T1000 (cell line): Measurements from ENCODE around the gene EEF1A2.

Source experiments
- DNase-seq: peaks from one replicate; lab custom pipeline; 2025; ENCODE audit warnings: mixed read lengths; lab: John Stamatoyannopoulos, UW

The EEF1A2 gene

DNA sequence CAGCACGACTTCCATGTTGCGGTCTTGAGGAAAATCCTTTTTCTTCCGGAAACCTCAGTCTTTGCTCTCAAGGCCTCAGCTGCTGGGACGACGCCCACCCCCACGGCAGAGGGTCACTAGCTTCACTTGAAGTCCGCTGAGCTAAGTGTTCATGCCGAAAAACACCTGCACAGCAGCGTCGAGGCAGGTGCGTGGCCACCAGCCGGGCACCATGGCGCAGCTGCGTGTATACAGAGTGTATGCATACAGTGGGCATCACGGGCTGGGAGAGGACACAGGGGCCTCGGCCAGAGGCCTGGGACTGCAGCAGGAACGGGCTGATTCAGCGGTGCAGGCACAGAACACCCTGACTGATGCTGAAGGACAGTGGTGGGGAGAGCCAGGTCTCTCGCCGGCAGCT lies 46.5 kb downstream of the EEF1A2 start:
- no peak for DNase-seq

DNA sequence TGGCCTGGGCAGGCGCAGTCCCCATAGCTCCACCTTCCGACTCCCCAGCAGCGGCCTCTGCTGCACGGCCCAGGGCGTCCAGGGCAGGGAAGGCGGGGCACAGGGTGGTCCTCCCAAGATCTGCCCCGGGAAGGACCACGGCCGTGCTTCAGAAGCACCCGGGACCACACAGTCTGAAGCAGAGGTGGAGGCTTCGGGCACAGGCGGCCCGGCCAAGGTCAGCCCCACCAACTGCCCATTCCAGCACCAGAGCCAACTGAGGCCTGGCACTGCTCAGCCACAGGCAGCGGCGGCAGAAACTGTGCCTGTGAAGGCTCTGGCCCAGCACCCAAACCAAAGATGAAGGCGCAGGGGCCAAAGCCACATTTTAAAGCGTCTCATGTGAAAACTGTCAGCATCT lies 47.1 kb downstream of the EEF1A2 start:
- no peak for DNase-seq

- no peak for DNase-seq
Observed at GRCh38 chr20:63449796-63450730, 48.8 kb downstream of the EEF1A2 start.

GRCh38 chr20:63449025-63449424 lies 49.9 kb downstream of the EEF1A2 start:
- DNase-seq = no peak

- DNase-seq = no peak
Observed at GRCh38 chr20:63448031-63448430, 50.9 kb downstream of the EEF1A2 start.

GRCh38 chr20:63447320-63447719 lies 51.6 kb downstream of the EEF1A2 start:
- DNase-seq = no peak

- DNase-seq = no peak
Observed at GRCh38 chr20:63446216-63447024, 52.5 kb downstream of the EEF1A2 start.

DNA sequence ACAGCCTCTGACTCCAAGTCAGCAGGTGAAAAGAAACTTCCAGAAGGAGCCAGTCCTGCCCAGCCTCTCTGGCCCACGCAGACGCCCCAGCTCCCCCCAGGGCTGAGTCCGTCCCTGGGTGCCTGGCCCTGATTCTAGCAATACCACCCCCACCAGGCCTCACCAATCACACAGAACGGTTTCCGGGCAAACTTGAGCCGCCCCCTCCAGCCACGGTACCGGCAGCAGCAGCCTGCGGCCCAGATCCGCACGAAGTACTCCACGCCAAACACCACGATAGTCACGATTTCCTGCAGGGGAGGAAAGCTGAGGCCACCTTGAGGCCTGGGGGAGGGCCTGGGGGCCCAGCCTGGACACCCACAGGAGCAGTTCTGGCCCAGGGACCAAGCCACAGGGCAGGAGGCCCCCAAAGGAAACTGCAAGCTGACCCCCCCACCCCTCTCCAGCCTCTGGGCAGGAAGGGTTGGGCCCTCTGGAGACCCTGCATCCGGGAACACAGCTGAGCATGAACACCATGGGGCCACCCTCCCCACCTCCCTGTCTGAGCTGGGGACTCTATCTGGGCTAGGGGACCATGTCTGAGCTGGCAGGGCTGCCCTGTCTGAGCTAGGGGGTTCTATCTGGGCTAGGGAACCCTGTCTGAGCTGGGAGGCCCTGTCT lies 53.7 kb downstream of the EEF1A2 start:
- no peak for DNase-seq

- no peak for DNase-seq
Observed at GRCh38 chr20:63444548-63444947, 54.3 kb downstream of the EEF1A2 start.

- DNase-seq = no peak
Observed at GRCh38 chr20:63443606-63444395, 55.1 kb downstream of the EEF1A2 start.

- no peak for DNase-seq
Observed at GRCh38 chr20:63442100-63442493, 56.8 kb downstream of the EEF1A2 start.

DNA sequence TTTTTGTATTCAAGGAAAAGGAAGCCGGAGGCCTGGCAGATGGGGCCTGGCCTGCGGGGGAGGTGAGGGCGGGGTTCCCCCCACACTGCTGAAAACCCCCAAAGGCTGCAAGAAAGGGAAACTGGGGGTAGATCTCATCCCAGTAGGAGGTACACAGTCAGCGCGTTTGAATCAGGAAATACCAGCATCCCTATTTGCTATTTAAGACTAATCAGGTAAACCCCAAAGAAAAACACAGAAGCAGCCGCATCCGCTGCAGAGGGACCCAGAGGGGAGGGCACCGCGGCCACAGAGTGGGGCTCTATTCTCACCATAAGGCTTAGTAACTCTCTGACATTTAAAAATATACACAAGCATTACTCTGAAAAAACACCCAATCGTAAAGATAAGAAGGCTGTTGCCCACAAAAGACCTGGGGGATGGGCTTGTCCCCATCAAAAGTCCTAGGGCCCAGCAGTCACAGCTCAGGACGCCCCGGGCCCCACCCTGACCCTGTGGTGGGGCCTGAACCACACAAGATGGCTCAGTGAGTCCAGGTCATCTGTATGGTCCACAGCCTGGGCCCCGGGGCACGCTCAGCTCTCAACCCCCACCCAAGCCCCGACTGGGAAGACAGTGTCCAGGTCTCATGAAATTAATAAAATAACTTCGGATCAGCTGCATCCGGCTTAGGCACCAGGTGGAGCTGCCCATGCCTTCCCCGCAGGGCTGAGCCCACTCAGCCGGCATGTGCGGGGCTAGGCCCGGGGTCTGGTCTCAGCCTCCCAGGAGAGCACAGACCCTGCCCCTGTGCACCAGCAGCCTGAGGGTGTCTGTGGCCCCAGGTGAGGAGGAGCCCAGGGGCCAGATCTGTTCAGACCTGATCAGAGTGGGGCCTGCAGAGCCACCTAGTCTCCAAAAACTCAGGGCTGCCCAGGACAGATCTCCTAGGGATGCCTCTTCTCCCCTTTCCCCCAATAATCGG lies 57.5 kb downstream of the EEF1A2 start:
- DNase-seq = no peak

- no peak for DNase-seq
Observed at GRCh38 chr20:63440366-63440955, 58.4 kb downstream of the EEF1A2 start.

- DNase-seq = no peak
Observed at GRCh38 chr20:63439866-63440265, 59.0 kb downstream of the EEF1A2 start.

DNA sequence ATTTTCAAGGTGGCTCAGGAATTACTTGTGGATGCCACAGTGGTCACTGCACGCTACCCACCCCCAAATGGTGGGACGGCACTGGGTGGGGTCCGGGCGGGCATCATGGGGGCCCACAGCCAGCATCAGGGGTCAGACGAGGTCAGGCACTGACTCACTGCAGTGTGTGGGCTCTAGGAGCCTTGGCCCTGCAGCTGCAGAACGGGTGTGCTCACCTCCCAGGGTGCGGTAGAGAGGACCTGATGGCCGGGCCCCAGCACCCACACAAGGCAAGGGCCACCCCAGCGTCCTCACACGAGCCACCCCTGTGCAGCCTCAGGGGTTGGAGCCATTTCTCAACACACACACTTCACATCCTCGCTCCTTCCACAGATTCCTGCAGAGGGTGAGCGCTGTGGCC lies 60.8 kb downstream of the EEF1A2 start:
- DNase-seq = no peak
